Mesodermal cell (in vitro differentiated cells): Measurements from ENCODE around the gene SUDS3.
"Not testable (repeated sequence)": the region's sequence is repeated elsewhere in the genome, so short reads cannot be mapped to it uniquely, and the experiment has no call there.

ENCODE experiments used
- H3K27ac ChIP-seq: 2 replicates; pipeline ENCODE4 v1.7.0; 2013; ENCODE audit warnings: mild to moderate bottlenecking, low read depth, low read length, moderate library complexity; ENCODE audit not compliant: severe bottlenecking
- H3K36me3 ChIP-seq: 2 replicates; pipeline ENCODE4 v1.7.1; 2013; ENCODE audit warnings: mild to moderate bottlenecking, low read length, moderate library complexity; ENCODE audit not compliant: control insufficient read depth, insufficient read depth
- H3K4me1 ChIP-seq: one replicate; pipeline ENCODE4 v1.7.1; 2013; ENCODE audit warnings: mild to moderate bottlenecking, low read length; ENCODE audit not compliant: insufficient read depth, control insufficient read depth, poor library complexity, severe bottlenecking
- H3K4me3 ChIP-seq: 2 replicates; pipeline ENCODE4 v1.7.0; 2013; ENCODE audit warnings: low read length, control low read depth, mild to moderate bottlenecking; ENCODE audit not compliant: insufficient read depth, poor library complexity, severe bottlenecking; ENCODE audit errors: extremely low read depth
- H3K9me3 ChIP-seq: 2 replicates; pipeline ENCODE4 v1.7.1; 2013; ENCODE audit warnings: mild to moderate bottlenecking, low read length, moderate library complexity; ENCODE audit not compliant: control insufficient read depth
- WGBS, 2 experiments: methylation state at CpG; one replicate each; pipeline ENCODE4 v1.1.5; 2013; ENCODE audit warnings: missing lambda C conversion rate in 2 of 2; ENCODE audit not compliant: insufficient coverage in 2 of 2; 5-methylcytosine and 5-hydroxymethylcytosine counted together

The SUDS3 gene

DNA sequence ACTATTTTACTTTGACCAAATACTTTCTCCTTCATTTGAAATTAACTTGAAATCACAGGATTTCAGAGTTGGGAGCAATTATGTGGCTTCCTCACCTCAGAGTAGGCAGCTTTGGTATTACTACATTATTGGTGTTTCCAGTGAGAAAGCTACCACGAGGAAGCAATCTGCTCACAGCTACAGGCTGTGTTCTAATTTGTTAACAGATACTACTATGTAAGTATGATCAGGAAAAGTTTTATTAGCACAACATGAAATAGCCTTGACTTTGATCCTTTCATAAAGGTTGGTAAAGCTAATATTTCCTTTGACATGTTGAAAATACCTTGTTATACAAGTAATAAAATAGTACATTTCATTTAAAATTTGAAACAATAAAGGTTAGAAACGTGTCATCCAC is 34.3 kb upstream of the SUDS3 start:
- no peak overlapping the region for H3K4me3 ChIP-seq
- no peaks in the 10 kb centered on the region for H3K9me3 ChIP-seq
- no CpG with 5 or more reads among the region's 2 CpGs for WGBS, 2 experiments
- H3K36me3 ChIP-seq, result no peaks in the 10 kb centered on the region
- no peak overlapping the region for H3K27ac ChIP-seq
- no peaks in the 10 kb centered on the region for H3K4me1 ChIP-seq

DNA sequence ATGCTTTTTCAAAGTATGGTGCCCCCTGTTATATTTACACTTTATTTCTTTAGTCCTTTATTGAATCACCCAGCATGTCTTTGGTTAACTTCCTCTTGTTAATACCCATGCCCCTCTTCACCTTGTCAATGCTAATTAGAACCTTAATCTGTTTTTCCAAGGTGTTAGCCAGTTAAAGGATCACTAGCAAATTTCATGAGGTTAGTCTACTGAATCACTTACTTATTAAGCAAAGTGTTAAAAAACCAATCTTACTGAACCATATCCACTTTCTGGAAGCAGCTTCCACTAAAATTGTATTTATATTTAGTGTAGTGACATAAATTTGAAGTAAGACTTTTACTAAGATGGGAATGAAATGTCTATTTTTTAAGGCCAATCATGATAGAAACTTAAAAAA is 31.5 kb upstream of the SUDS3 start:
- no peaks in the 10 kb centered on the region for H3K4me1 ChIP-seq
- H3K27ac ChIP-seq, result no peak overlapping the region
- no peak overlapping the region for H3K4me3 ChIP-seq
- no peaks in the 10 kb centered on the region for H3K9me3 ChIP-seq
- H3K36me3 ChIP-seq, result no peaks in the 10 kb centered on the region

DNA sequence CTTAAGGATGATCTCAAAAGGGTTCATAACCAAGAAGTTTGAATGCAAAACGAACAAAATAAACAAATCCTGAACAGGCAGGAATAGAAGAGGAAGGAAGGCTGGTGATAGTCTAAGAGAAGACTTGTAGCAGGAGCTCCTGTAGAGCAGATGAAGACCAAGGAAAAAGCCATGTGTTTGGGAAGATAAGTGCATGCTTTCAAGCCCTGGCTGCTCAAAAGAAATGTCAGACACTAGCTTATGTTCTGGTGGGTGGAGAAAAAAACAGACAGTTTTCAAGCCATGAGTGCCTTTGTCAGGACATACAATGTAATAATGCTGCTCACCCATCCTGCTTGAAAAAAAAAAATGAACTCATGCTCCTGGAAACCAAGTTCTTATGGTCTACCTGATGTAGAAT is 31.0 kb upstream of the SUDS3 start:
- H3K27ac ChIP-seq, result no peak overlapping the region
- no peaks in the 10 kb centered on the region for H3K9me3 ChIP-seq
- H3K4me3 ChIP-seq, result no peak overlapping the region
- H3K4me1 ChIP-seq, result no peaks in the 10 kb centered on the region
- H3K36me3 ChIP-seq, result no peaks in the 10 kb centered on the region
- 100% methylated on average over 1 of the region's 1 CpG; no CpG with 5 or more reads in 1 of the 2 experiments for WGBS, 2 experiments

DNA sequence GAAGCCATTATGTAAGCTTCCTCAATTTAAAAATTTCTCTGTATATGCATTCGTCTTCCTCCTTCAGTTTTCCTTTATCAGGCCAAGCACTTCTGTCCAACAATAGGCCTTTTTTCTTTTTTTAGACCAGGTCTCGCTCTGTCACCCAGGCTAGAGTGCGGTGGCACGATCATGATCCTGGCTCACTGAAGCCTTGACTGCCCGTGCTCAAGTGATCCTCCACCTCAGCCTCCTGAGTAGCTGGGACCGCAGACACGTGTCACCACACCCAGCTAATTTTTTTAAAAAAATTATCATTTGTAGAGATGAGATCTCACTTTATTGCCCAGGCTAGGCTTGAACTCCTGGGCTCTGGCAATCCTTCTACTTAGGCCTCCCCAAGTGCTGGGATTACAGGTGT is 29.5 kb upstream of the SUDS3 start:
- WGBS, 2 experiments, result 92 to 100% methylated on average over 5 to 7 of the region's 7 CpGs
- Histone ChIP-seq H3K36me3 (no peaks in the 10 kb centered on the region), H3K27ac (no peak overlapping the region), H3K4me1 (no peaks in the 10 kb centered on the region), H3K9me3 (no peaks in the 10 kb centered on the region), H3K4me3 (no peak overlapping the region)

DNA sequence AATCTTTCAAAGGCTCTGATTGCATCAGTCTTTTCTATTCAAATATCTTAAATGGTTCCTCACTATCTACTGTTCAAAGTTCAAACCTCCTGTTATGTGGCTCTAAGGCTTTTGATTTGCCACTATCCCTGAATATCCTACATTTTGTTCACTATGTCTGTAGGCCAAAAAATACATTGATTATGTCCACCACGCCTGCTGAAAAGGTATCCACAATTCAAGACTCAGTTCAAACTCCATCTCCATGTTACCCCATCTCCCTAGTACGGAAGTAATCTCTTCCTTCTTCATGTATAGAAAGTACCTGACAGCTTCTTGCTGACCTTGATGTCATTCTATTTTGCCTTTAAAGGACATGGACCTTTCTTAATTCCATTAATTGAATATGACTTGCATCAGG is 28.4 kb upstream of the SUDS3 start:
- H3K4me3 ChIP-seq, result no peak overlapping the region
- no peaks in the 10 kb centered on the region for H3K36me3 ChIP-seq
- WGBS, 2 experiments, result 96 to 100% methylated on average over 1 to 2 of the region's 2 CpGs
- no peak overlapping the region for H3K27ac ChIP-seq
- no peaks in the 10 kb centered on the region for H3K9me3 ChIP-seq
- no peaks in the 10 kb centered on the region for H3K4me1 ChIP-seq

DNA sequence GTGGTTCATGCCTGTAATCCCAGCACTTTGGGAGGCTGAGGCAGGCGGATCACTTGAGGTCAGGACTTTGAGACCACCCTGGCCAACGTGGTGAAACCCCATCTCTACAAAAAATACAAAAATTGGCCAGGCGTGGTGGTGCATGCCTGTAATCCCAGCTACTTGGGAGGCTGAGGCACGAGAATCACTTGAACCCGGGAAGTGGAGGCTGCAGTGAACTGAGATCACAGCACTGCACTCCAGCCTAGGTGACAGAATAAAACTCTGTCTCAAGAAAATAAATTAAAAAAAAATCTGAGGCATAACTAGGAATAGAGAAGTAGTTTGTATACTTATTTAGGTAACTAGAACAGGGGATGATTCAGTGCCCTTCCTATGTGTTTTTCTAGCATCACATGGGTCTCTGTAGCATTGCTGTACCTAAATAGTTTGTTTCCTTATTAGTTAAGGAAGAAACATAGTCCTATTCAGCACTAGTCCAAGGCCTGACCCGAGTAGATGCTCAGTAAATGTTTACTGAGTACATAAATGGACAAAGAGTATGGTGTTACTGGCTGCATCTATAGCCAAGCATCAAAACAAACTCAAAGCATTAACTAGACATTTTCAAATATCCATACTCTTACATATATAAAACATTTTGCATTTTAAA is 25.3 kb upstream of the SUDS3 start:
- Histone ChIP-seq H3K27ac (no peak overlapping the region), H3K9me3 (no peaks in the 10 kb centered on the region), H3K4me1 (no peaks in the 10 kb centered on the region), H3K4me3 (no peak overlapping the region), H3K36me3 (no peaks in the 10 kb centered on the region)
- WGBS, 2 experiments, result 82 to 93% methylated on average over 2 to 3 of the region's 6 CpGs

DNA sequence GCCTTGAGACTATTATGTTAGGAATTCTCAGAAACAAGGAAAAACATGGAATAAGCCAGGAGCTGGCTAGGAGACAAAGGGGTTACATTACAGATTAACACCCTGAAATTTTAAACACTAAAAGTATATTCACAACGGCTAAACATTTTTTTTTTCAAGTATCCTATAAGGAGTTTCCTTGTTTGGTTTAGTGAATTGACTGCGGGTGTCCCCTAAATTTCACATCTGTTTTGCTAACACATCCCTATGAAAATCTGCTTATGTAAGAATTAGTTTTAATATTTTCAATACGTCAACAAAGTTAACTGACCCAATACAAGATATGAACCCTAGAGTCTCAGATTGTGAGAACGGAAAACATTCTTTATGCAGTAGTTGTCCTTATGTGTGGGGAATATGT is 22.6 kb upstream of the SUDS3 start:
- Histone ChIP-seq H3K4me1 (no peaks in the 10 kb centered on the region), H3K27ac (no peak overlapping the region), H3K9me3 (no peaks in the 10 kb centered on the region), H3K36me3 (no peaks in the 10 kb centered on the region), H3K4me3 (no peak overlapping the region)
- WGBS, 2 experiments, result no CpG with 5 or more reads among the region's 4 CpGs

DNA sequence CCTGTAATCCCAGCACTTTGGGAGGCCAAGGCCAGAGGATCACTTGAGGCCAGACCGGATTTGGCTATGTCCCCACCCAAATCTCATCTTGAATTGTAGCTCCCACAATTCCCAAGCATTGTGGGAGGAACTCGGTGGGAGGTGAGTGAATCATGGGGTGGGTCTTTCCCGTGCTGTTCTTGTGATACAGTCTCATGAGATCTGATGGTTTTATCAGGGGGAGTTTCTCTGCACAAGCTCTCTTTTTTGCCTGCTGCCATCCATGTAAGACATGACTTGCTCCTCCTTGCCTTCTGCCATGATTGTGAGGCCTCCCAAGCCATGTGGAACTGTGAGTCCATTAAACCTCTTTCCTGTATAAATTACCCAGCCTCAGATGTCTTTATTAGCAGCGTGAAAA is 21.9 kb upstream of the SUDS3 start:
- not testable (repeated sequence) for H3K27ac ChIP-seq, H3K9me3 ChIP-seq, H3K4me3 ChIP-seq, H3K36me3 ChIP-seq, H3K4me1 ChIP-seq
- WGBS, 2 experiments, result no CpG with 5 or more reads among the region's 4 CpGs

DNA sequence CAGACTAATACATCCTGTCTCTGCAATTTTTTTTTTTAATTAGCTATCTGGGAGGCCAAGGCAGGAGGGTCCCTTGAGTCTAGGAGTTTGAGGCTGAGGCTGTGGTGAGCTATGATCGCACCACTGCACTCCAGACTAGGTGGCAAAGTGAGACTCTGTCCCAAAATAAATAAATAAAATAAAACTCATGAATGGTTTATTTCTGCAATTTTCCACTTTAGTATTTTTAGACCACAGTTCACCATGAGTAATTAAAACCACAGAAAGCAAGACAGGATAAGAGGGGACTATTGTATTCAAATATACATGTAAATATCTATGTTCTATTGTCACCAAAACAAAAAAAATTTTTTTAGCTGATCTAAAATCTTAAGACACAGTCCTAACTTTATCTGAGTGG is 21.5 kb upstream of the SUDS3 start:
- Histone ChIP-seq H3K36me3 (no peaks in the 10 kb centered on the region), H3K27ac (no peak overlapping the region), H3K4me3 (no peak overlapping the region), H3K9me3 (no peaks in the 10 kb centered on the region), H3K4me1 (no peaks in the 10 kb centered on the region)
- no CpG with 5 or more reads among the region's 1 CpG for WGBS, 2 experiments

DNA sequence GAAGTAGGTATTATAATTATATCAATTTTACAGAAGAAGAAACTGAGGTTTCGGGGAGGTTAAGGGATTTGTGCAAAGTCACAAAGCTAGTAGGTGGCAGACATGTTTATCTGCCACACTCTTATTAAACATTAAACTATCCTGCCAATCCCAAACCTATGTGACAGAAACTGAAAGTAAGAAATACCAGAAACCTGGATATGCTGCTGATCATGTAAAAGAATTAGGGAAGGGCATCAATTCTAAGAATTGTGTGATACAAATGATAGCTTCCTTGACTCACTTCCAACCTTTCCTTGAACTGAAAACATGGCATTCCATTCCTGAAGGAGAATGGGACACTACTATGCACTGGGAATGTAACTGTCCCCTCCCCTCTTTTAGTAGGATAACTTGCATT is 20.5 kb upstream of the SUDS3 start:
- H3K4me1 ChIP-seq, result no peaks in the 10 kb centered on the region
- no peaks in the 10 kb centered on the region for H3K36me3 ChIP-seq
- H3K27ac ChIP-seq, result no peak overlapping the region
- H3K4me3 ChIP-seq, result no peak overlapping the region
- WGBS, 2 experiments, result no CpG with 5 or more reads among the region's 1 CpG
- H3K9me3 ChIP-seq, result no peaks in the 10 kb centered on the region

DNA sequence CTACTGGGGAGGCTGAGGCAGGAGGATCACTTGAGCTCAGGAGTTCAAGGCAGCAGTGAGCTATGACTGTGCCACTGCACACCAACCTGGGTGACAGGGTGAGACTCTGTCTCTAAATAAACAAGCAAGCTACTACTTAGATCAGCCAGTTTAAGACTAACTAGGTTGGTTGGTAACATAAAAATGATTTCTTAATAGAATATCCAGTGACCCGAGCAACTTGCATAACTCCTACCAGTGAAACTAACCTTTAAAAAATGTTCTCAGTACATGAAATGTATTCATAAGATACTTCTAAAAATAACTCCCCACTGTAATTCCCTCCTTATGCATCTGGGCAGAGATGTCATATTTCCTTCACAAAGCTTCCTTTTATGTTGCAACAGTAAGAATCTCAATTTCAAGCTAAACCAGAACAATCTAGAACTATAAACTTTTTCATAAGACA is 19.5 kb upstream of the SUDS3 start:
- no peaks in the 10 kb centered on the region for H3K4me1 ChIP-seq
- no peaks in the 10 kb centered on the region for H3K9me3 ChIP-seq
- no peaks in the 10 kb centered on the region for H3K36me3 ChIP-seq
- H3K4me3 ChIP-seq, result no peak overlapping the region
- no peak overlapping the region for H3K27ac ChIP-seq
- WGBS, 2 experiments, result no CpG with 5 or more reads among the region's 1 CpG
